IMR-90 (cell line): ENCODE measurements around the gene TMEM168. TPM values are rescaled to one million over a fixed set of nuclear protein-coding genes. Genes with fewer than 3 reads are reported as not detected.

ENCODE experiments used
- ATAC-seq: fragments of 200-7000 bp; cut with Tn5 transposase; 2 replicates; pipeline ENCODE4 v1.9.1; 2020; ENCODE audit warnings: low read depth, mild to moderate bottlenecking, moderate library complexity
- BruUV-seq: library from RNA; stranded (reverse); fragments of 400-500 nt; replicated peaks from 2 replicates; lab custom pipeline; 2021; lab: Mats Ljungman, UMichigan
- CTCF ChIA-PET: fragments of 300-600 bp; formaldehyde crosslinking; extraction: SDS; loops from one replicate; lab custom pipeline; 2021; ENCODE audit warnings: antibody characterized with exemption; lab: Yijun Ruan, JAX
- POLR2A ChIA-PET: fragments of 300-600 bp; sonication (Branson Sonifier 250); formaldehyde crosslinking; loops from one replicate; lab custom pipeline; 2022; ENCODE audit warnings: antibody characterized with exemption; ENCODE audit not compliant: unreplicated experiment; lab: Charles Lee
- DNase-seq: peaks from one replicate; pipeline ENCODE4 v3.0.0; 2013
- H2AFZ ChIP-seq: replicated peaks from 2 replicates; pipeline ENCODE3; 2013; ENCODE audit warnings: low read length, mild to moderate bottlenecking; ENCODE audit not compliant: poor library complexity
- H2AK5ac ChIP-seq: 2 replicates; pipeline ENCODE4 v1.6.1; 2013; ENCODE audit warnings: low read depth, low read length, inconsistent platforms
- H2AK9ac ChIP-seq: replicated peaks from 2 replicates; pipeline ENCODE3; 2013; ENCODE audit warnings: mild to moderate bottlenecking, low read depth, low read length, moderate library complexity; ENCODE audit not compliant: poor library complexity
- H2BK120ac ChIP-seq: 2 replicates; pipeline ENCODE4 v1.6.1; 2013; ENCODE audit warnings: low read depth, low read length, inconsistent platforms
- H2BK15ac ChIP-seq: 3 replicates; pipeline ENCODE4 v1.6.1; 2013; ENCODE audit warnings: low read depth, low read length, inconsistent platforms
- H2BK20ac ChIP-seq: 2 replicates; pipeline ENCODE4 v1.6.1; 2013; ENCODE audit warnings: low read depth, mild to moderate bottlenecking, inconsistent platforms, low read length, moderate library complexity
- H2BK5ac ChIP-seq: 2 replicates; pipeline ENCODE4 v1.6.1; 2013; ENCODE audit warnings: mild to moderate bottlenecking, low read depth, low read length, inconsistent platforms; ENCODE audit not compliant: poor library complexity, severe bottlenecking
- H3K14ac ChIP-seq: replicated peaks from 2 replicates; pipeline ENCODE4 v1.6.1; 2013; ENCODE audit warnings: low read depth, low read length, inconsistent platforms
- H3K18ac ChIP-seq: 2 replicates; pipeline ENCODE4 v1.6.1; 2013; ENCODE audit warnings: low read depth, low read length, control low read depth
- H3K23ac ChIP-seq: 2 replicates; pipeline ENCODE4 v1.6.1; 2013; ENCODE audit warnings: low read depth, low read length, inconsistent platforms
- H3K27ac ChIP-seq: 2 replicates; pipeline ENCODE4 v1.5.1; 2013; ENCODE audit warnings: mild to moderate bottlenecking, control low read depth, low read length; ENCODE audit not compliant: insufficient read depth
- H3K27me3 ChIP-seq: 2 replicates; pipeline ENCODE4 v1.6.1; 2013; ENCODE audit warnings: low read length; ENCODE audit not compliant: control insufficient read depth, insufficient read depth
- H3K36me3 ChIP-seq: 2 replicates; pipeline ENCODE4 v1.6.1; 2013; ENCODE audit warnings: low read length, mixed read lengths; ENCODE audit not compliant: control insufficient read depth, insufficient read depth
- H3K4ac ChIP-seq: 2 replicates; pipeline ENCODE4 v1.6.1; 2013; ENCODE audit warnings: low read depth, low read length, inconsistent platforms
- H3K4me1 ChIP-seq: 2 replicates; pipeline ENCODE4 v1.6.1; 2013; ENCODE audit warnings: low read length, mixed read lengths; ENCODE audit not compliant: control insufficient read depth, insufficient read depth
- H3K4me2 ChIP-seq: 2 replicates; pipeline ENCODE4 v1.6.1; 2013; ENCODE audit warnings: low read depth, mild to moderate bottlenecking, control low read depth, low read length, moderate library complexity
- H3K4me3 ChIP-seq: 2 replicates; pipeline ENCODE4 v1.5.1; 2013; ENCODE audit warnings: low read depth, mild to moderate bottlenecking, control low read depth, low read length, moderate library complexity; ENCODE audit not compliant: insufficient read depth
- H3K56ac ChIP-seq: 2 replicates; pipeline ENCODE4 v1.6.1; 2013; ENCODE audit warnings: low read length, inconsistent platforms; ENCODE audit not compliant: insufficient read depth; ENCODE audit errors: extremely low read depth
- H3K79me1 ChIP-seq, 2 experiments: 2 replicates each; pipeline ENCODE4 v1.6.1; 2013; ENCODE audit warnings: low read length in 2 of 2, inconsistent platforms in 1 of 2, low read depth in 1 of 2
- H3K9ac ChIP-seq: 2 replicates; pipeline ENCODE4 v1.6.1; 2013; ENCODE audit warnings: low read depth, low read length, control low read depth
- H3K9me1 ChIP-seq: 2 replicates; pipeline ENCODE4 v1.6.1; 2013; ENCODE audit warnings: low read length, inconsistent platforms; ENCODE audit not compliant: insufficient read depth
- H3K9me3 ChIP-seq: 2 replicates; pipeline ENCODE4 v1.6.1; 2013; ENCODE audit warnings: low read length; ENCODE audit not compliant: control insufficient read depth, insufficient read depth
- H4K20me1 ChIP-seq: 2 replicates; pipeline ENCODE4 v1.6.1; 2013; ENCODE audit warnings: low read length, inconsistent platforms; ENCODE audit not compliant: insufficient read depth
- H4K5ac ChIP-seq: 2 replicates; pipeline ENCODE4 v1.6.1; 2013; ENCODE audit warnings: mild to moderate bottlenecking, low read depth, low read length, control low read depth
- H4K8ac ChIP-seq, 2 experiments: 2 replicates each; pipeline ENCODE4 v1.6.1; 2013; ENCODE audit warnings: low read depth in 2 of 2, low read length in 2 of 2, control low read depth in 1 of 2, inconsistent platforms in 1 of 2
- H4K91ac ChIP-seq: 2 replicates; pipeline ENCODE4 v1.6.1; 2013; ENCODE audit warnings: low read depth, low read length, inconsistent platforms; ENCODE audit not compliant: insufficient read depth
- CEBPB ChIP-seq: IDR thresholded peaks from 2 replicates; pipeline ENCODE4 v1.6.1; 2012; ENCODE audit warnings: low read depth, low read length, improper control_type of control experiment
- ELK1 ChIP-seq: fragments of 150-350 bp; IDR thresholded peaks from 2 replicates; pipeline ENCODE4 v1.6.1; 2016; ENCODE audit warnings: low read depth, mild to moderate bottlenecking, low read length, moderate library complexity, borderline replicate concordance
- FOS ChIP-seq: fragments of 150-350 bp; IDR thresholded peaks from 2 replicates; pipeline ENCODE4 v1.6.1; 2016; ENCODE audit warnings: low read depth, low read length
- MAFK ChIP-seq: IDR thresholded peaks from 2 replicates; pipeline ENCODE4 v1.6.1; 2012; ENCODE audit warnings: low read depth, low read length, improper control_type of control experiment
- MAZ ChIP-seq: IDR thresholded peaks from 2 replicates; pipeline ENCODE4 v1.6.1; 2012; ENCODE audit warnings: low read depth, mild to moderate bottlenecking, low read length, improper control_type of control experiment, moderate library complexity, borderline replicate concordance
- MXI1 ChIP-seq: IDR thresholded peaks from 2 replicates; pipeline ENCODE4 v1.6.1; 2012; ENCODE audit warnings: low read depth, mild to moderate bottlenecking, low read length, moderate library complexity, borderline replicate concordance
- NFE2L2 ChIP-seq: fragments of 150-350 bp; IDR thresholded peaks from 2 replicates; pipeline ENCODE4 v1.6.1; 2016; ENCODE audit warnings: low read depth, mild to moderate bottlenecking, low read length
- POLR2A ChIP-seq: IDR thresholded peaks from 2 replicates; pipeline ENCODE4 v1.6.1; 2012; ENCODE audit warnings: mild to moderate bottlenecking, low read depth, low read length
- RAD21 ChIP-seq: IDR thresholded peaks from 2 replicates; pipeline ENCODE4 v1.6.1; 2012; ENCODE audit warnings: low read length, improper control_type of control experiment
- RFX5 ChIP-seq: IDR thresholded peaks from 2 replicates; pipeline ENCODE4 v1.8.0; 2012; ENCODE audit warnings: low read depth, mild to moderate bottlenecking, low read length, moderate library complexity
- USF2 ChIP-seq: fragments of 150-350 bp; IDR thresholded peaks from 2 replicates; pipeline ENCODE4 v1.6.1; 2017; ENCODE audit warnings: mild to moderate bottlenecking, antibody characterized with exemption, low read length, low read depth
- WGBS, 2 experiments: methylation state at CpG; one replicate each; pipeline versions ENCODE4 v1.1.5 to v1.1.7; 2013; ENCODE audit warnings: missing lambda C conversion rate in 2 of 2; ENCODE audit not compliant: insufficient read length in 1 of 2; ENCODE audit errors: extremely low coverage in 2 of 2; 5-methylcytosine and 5-hydroxymethylcytosine counted together
- dilution Hi-C: fragments of 300-500 bp; cut with HindIII; formaldehyde crosslinking; loops from one replicate; pipeline ENCODE4 v1.14.3; 2018; ENCODE audit warnings: low sequenced_read_pairs; ENCODE audit not compliant: unreplicated experiment
- in situ Hi-C: fragments of 300-500 bp; cut with MboI; formaldehyde crosslinking; loops from 3 replicates; pipeline ENCODE4 v1.14.3; 2019; ENCODE audit warnings: low sequenced_read_pairs, inconsistent platforms, mixed read lengths
- intact Hi-C: fragments of 100-400 bp; cut with micrococcal nuclease; formaldehyde crosslinking; loops from 2 replicates; pipeline ENCODE4 v1.10.0; 2022
- polyA plus RNA-seq, 3 experiments: library from polyadenylated mRNA; depleted of rRNA; stranded (reverse); fragments of >200 nt; gene quantifications; 2 replicates each; pipeline ENCODE4 v1.2.3, GENCODE V29; 2012; ENCODE audit warnings: low replicate concordance in 1 of 3
- total RNA-seq: library from RNA; depleted of rRNA; stranded (reverse); fragments of >200 nt; gene quantifications from 2 replicates; pipeline ENCODE4 v1.2.3, GENCODE V29; 2012

TMEM168 gene
- total and polyA plus RNA-seq, 2 of the 4 experiments (the other 2 are of a cell fraction) = 17.7 to 22.9 TPM

- in situ Hi-C loops = no loop called here
- no peak overlapping the region for H2BK5ac ChIP-seq
- H3K9me3 ChIP-seq = no peaks in the 10 kb centered on the region
- H4K20me1 ChIP-seq = no peaks in the 10 kb centered on the region
- H3K79me1 ChIP-seq = no peaks in the 10 kb centered on the region
- no peak overlapping the region for H4K91ac ChIP-seq
- WGBS, 2 experiments = no CpG with 5 or more reads among the region's 3 CpGs
- no peaks in the 10 kb centered on the region for H3K27me3 ChIP-seq
- H2BK15ac ChIP-seq = no peak overlapping the region
- no peaks in the 10 kb centered on the region for H3K36me3 ChIP-seq
- H3K56ac ChIP-seq = no peak overlapping the region
- no peaks in the 10 kb centered on the region; the same call in 1 of the 2 replicates for H3K4me1 ChIP-seq
- no peak overlapping the region for H3K4me2 ChIP-seq
- ATAC-seq (no peak), DNase-seq (no peak)
- no peak overlapping the region for H2AK5ac ChIP-seq
- ChIA-PET POLR2A (no interaction called here), CTCF (no interaction called here)
- H2AK9ac ChIP-seq = no peak overlapping the region
- no peak overlapping the region for H2BK120ac ChIP-seq
- H3K14ac ChIP-seq = no peak overlapping the region
- no peak overlapping the region for H4K5ac ChIP-seq
- no peak overlapping the region for H2AFZ ChIP-seq
- no peak overlapping the region for H3K4me3 ChIP-seq
- H3K9ac ChIP-seq = no peak overlapping the region
- no peak overlapping the region for H3K27ac ChIP-seq
- H4K8ac ChIP-seq = no peak overlapping the region
- H3K4ac ChIP-seq = no peak overlapping the region
- intact Hi-C loops = no loop called here
- H3K18ac ChIP-seq = no peak overlapping the region
- H3K9me1 ChIP-seq = no peaks in the 10 kb centered on the region
- H3K23ac ChIP-seq = no peak overlapping the region
- no TSS peak for BruUV-seq
- no peak for TF ChIP-seq RAD21
- no peak for TF ChIP-seq NFE2L2
- no peak for TF ChIP-seq MAFK
- no peak for TF ChIP-seq MXI1
- no peak for TF ChIP-seq FOS
- TF ChIP-seq CEBPB = no peak
- TF ChIP-seq MAZ = no peak
- no peak for TF ChIP-seq USF2
- no peak for TF ChIP-seq POLR2A
- no peak for TF ChIP-seq ELK1
- no peak for TF ChIP-seq RFX5
- dilution Hi-C loops = no loop called here
- H2BK20ac ChIP-seq = no peak overlapping the region
These were observed 12.2 kb upstream of the TMEM168 start for GRCh38 chr7:112802406-112802805.
